Measurements from ENCODE around the gene DUSP10.

DUSP10 gene

DNA sequence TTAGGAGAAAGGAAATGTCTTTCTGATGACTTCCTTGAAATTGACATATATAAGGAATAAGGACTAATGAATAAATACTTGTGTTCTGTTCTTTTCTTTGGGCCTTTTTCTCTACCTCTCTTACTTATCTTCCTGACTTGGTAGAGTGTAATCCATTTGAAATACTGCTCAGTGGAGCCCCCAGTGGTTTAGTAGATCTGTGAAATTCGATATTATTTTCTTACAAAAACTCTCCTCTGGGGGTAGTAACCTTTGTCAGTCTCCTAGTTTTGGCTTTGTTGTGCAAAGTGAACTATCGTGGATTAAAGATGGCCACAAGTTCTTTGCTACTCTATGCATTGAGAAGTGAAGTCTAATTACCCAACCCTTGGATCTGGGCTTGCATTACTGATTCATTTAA, 48.8 kb downstream of the DUSP10 start:
- no peak for DNase-seq (ENCODE audit: low spot score)

DNA sequence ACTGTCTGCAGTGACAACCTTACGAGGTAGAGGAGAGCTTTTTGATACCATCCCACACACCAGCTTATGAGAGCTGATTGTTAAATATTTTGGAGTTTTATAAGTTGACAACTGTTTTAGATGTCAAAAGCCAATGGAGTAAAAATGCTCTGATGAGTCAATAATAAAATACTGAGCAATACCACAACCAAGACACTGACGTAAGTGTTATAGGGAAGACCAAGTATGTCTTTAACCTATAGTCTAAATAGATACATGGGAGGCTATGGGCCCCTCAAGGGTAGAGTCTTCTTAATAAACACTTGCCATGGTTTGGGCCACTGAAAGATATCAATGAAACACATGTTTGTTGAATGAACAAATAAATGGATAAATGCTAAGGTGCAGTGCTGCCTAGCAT, 49.2 kb downstream of the DUSP10 start:
- DNase-seq (ENCODE audit: low spot score), result no peak

DNA sequence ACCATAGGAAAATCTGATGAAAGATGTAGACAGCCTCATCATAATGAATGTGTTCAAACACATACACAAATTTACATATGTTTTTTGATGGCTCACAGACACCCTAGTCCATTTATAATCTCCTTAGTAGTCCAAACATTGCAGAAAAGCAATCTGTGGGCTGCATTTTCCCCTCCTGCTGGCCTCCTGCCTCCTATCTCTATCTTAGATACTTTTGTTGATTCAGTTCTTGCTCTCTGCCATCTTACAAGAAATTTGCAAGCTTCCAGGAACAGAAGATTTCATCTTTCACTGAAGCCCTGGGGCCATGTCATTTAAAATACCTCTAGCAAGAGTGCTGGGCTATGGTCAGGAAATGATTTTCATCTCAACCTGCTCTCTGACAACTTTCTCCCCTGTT, 50.6 kb downstream of the DUSP10 start:
- DNase-seq (ENCODE audit: low spot score), result no peak

DNA sequence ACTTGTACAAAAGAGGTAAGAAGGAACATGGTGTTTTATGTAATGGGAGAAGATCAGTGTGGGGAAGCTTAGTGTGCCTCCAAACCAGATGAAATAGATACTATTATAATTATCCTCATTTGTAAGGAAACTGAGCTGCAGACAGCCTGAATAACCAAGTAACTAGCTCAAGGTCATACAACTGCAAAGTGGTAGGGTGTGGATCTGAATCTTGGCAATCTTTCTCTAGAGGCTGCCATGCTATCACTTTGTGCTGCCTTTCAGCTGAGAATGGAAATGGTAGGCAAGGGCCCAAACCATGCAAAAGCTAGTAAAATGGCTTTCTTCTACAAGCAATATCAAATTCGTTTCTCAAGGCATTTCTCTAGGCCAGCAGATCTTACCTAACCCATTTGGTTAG, 51.0 kb downstream of the DUSP10 start:
- no peak for DNase-seq (ENCODE audit: low spot score)

DNA sequence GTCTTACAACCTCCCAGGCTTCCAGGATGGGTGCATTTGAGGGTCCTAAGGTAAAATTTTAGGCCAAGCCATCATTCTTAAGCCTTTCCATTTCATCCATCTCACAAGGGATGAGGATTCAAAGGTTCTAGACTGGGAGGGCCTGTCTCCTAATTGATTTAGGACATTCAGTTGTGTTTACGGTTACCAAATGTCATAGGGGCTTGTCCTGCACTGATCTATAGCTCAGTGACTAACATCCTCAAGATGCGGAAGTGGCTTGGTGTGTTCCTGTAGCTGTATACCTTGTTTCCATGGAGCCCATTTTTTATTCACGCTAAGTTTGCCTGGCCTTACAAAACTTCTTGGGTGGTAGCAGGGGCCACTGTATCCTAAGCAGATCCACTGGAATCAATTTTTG, 52.8 kb downstream of the DUSP10 start:
- DNase-seq (ENCODE audit: low spot score), result no peak

DNA sequence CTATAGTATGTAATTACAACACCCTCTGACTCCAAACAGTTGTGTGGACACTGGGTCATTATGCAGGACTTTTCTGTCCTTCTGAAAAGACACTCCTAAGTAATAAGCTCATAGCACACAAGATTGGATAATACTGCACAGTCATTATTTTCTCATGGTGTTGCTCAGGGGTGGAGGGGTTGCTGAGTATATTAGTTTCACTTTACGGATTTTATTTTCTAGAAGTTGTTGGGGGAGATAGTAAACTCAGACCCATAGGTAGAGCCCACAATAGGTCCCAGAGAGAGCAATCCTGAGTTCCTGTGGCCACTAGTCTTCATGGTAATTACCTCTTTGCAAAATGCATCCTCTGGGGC, 53.4 kb downstream of the DUSP10 start:
- DNase-seq (ENCODE audit: low spot score), result no peak

DNA sequence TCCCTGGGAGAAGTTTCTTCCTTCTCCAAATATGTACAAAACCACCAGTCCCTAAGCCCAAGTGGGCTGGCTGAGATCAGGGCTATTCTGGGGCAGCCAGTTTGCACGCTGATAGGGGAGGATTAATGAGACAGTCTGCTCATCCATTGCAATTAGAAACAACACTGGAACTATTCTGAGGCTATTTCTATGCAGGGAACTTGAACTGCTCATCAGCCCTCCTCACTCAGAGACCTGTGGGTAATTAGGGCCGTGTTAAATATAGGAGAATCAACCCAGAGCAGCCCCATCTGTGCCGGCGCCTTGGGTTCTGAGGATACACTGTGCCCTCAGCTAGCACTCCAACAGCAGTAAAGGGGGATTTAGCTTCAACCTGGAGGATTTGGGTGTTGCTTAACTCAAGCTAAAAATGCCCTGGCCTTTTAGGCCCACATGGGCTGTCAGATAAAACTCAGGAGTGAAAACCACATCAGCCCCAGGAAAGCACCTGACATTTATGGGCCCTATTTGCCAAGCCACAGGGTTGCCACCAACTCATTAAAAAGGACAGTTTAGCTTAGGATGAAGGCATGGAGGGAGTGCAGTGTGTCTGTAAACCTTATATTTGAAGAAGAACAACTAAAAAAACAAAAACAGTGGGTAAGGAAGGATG, 53.9 kb downstream of the DUSP10 start:
- DNase-seq (ENCODE audit: low spot score), result no peak

DNA sequence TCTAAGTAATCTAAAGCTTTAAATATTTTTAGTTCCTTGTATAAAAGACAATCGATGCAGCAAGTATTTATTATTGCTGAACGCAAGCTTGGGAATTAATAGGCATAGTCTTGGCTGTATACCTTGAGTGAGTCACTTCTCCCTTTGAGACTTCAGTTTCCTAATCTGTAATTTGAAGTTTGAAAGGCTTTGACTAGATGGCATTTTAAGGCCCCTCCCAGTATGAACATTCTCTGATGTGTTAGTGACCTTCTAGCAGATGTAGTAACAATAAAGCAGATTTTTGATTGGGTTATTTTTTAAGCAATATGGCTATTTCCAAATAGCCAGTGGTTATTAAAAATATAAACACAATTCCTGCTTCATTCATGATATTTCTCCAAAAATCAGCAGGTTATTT, 58.2 kb downstream of the DUSP10 start:
- DNase-seq (ENCODE audit: low spot score), result no peak

DNA sequence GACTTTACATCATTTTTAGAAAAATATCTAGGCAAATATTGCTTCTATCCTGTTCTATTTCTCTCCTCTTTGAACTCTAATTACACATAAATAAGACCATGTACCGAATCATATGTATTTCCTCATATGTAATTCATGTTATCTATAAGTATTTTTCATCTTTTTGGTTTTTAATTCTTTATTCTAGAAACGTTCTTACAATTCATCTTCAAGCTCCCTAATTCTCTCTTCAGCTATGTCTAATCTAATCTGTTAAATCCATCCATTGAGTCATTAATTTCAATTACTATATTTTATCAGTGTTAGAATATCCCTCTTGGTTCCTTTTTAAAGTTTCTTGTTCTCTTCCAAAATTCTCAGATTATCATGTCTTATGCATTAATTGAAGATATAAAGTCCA, 61.8 kb downstream of the DUSP10 start:
- no peak for DNase-seq (ENCODE audit: low spot score)

DNA sequence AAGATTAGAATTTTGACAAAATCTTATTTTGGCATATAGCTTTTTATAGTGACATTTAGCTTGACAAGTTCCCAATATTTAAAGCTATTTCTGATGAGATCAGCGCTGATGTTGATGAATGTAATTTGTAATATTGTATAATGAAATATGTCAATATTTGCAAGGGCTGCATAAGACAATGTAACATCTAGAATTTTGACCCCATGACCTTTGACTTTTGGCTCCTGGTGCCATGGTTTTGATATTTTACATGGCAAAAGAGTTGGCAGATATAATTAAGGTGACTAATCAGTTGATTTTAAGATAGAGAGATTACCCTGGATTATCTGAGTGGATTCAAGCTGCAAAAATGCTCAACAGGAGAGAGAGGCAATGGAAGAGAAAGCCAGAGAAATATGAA, 63.9 kb downstream of the DUSP10 start:
- DNase-seq (ENCODE audit: low spot score), result no peak

DNA sequence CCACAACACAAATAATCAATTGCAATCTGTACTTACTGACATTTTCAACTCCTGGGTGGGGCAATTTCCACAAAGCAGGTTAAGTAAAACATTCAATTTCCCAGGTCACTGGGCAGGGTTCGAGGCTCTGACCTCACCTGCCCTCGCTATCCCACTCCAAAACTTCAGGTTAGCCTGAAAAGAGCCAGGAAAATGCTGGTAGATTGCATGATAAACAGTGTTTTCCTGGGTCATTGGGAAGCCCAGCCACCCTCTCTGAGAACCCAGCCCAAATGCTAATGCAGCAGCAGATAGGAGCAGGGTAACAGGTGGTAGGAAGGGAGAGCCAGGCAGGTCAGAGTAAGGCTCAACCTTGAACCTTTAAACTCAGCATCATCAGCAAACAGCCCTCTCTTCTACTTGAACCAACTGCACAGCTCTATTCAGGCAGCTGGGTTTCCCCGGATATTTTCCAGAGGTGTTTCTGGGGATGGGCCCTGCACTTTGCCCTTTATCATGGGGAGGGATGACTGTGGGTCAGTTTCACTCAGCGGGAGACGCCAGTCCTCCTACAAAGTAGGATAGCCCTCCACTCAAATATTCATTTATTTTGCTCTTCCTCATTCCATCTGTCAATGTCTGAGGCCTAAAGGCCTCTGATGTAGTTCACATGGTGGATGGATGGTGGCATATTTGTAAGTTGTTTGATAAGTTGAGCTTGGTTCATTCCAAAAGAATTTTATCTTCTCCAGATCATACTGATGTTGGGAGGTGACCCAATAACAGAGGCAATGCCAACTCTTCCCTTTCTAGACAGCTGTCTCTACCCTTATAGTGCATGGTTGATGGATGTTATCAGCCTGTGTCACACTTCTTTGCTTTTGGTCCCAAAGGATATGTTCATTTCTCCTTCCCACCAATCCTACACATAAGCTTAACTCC, 65.7 kb downstream of the DUSP10 start:
- DNase-seq (ENCODE audit: low spot score), result no peak

DNA sequence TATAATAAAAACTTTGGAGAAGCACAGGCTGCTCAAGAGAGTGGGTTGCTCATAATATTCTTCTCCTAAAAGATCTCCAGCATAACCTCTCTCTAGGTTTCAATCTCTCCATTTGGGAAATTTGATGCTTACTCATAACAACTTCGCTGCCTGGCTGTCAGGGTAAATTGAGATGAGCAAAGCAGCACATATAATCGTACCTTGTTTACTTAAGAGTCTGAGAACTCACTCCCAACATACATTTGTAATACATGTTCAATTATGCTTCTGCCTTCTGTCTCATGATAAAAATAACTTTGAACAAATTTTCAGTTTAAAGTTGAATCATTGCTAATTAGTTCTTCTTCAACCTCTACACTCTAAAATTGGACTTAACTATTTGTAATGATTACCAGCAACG, 68.9 kb downstream of the DUSP10 start:
- no peak for DNase-seq (ENCODE audit: low spot score)

DNA sequence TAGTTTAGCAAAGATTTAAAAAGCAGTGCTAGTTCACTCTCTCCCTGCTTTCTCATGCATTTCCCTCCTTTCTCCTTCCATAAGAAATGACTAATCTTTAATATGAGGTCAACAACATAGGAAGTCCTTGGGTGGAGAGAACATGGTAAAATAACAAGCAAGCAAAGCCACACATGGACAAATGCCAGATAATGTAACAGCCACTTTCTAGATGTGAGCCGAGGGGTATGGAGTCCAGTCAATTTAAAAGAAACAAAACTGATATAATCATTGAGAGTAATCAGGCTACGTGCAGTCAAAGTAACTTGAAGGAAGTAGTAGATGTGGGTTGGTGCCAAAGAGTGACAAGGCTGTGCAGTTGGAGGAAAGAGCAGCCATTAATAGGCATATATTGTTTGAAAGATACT, 69.6 kb downstream of the DUSP10 start:
- no peak for DNase-seq (ENCODE audit: low spot score)

DNA sequence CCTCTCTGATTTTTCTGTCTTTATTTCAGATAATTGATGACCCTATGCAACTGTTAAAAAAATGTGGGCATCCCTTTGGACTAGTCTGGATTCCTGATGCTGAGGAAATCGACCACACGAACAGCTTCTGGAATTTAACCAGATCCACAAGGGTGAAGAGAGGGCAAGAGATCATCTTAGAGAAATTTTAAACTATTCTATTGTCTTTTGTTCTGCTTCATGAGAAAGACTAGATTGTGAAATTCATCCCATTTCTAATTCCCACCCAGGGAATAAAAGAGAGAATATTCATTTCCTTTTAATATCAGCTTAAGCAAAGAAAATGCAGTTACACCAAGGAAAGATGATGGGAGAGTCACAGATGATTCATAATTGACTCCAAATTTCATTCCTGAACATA, 71.8 kb downstream of the DUSP10 start:
- DNase-seq (ENCODE audit: low spot score), result no peak

DNA sequence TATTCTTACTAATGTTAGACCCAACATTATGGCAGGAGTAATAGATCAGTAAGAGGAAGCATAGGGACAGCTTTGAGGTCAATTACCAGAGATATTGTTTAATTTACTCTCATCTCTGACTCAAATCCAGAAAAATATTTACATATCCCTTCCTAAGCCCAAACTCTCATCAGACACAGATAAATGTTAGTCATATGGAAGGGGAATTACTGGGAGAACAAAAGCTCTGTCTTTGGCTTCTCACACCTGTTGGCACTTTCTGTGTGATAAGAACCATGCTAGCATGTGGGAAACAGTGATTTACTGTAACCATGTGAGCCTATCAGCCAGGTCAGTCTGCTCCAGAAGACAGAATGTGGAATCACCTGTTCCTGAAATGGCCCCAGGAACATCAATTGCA, 72.4 kb downstream of the DUSP10 start:
- DNase-seq (ENCODE audit: low spot score), result no peak

DNA sequence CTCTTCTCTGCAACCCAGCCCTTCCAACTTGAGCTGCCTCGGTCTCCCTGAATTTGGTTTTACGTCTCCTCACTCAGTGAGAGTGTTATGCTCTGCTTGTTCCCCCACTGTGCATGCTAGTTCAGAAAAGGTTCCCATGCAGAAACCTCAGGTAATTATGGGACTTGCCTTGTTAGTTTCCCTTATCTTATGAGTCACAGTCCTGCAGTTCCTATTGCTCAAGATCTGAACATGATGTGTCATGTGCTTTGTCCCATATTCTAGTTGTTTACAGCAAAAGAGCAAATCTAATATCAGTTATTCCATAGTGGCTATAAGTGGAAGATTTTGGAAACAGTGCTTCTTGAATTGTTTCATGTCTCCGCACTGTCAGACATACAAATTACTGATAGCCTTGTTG, 74.4 kb downstream of the DUSP10 start:
- DNase-seq (ENCODE audit: low spot score), result no peak

DNA sequence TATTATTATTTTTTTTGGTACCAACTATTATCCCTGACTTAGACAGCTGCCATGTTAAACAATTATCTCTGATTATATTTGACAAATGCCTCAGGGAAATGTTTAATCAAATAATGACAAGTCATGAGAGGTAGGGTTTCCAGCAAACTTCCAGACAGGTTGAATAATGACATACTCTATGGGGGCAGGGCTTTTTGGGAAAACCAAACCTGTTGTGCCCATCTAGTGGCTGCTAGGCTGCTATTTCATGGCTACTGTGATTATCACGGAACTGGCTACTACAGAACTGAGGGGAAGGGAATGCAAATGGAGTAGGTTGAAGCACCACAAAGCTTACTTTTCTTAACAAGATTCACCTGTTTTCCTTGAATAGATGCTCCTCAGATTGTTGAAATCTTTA, 77.6 kb downstream of the DUSP10 start:
- DNase-seq (ENCODE audit: low spot score), result no peak

DNA sequence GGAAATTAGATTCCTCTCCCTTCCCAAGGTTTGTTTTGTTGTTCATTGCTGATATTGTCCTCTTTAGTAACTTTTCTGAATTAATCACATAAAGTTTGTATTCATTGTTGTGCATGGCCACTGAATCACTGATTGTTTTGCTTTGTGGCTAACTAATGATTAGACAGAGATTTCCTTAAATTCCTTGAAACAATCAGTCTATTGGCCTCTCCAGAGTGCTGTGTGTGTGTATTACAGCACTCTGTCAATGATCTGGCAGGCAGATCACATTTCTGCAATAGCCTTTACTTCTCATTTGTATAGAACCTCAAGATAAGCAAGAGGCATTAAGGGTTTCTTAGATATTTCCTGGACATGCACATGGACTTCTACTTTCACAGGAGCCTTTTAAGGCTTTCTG, 78.6 kb downstream of the DUSP10 start:
- no peak for DNase-seq (ENCODE audit: low spot score)

DNA sequence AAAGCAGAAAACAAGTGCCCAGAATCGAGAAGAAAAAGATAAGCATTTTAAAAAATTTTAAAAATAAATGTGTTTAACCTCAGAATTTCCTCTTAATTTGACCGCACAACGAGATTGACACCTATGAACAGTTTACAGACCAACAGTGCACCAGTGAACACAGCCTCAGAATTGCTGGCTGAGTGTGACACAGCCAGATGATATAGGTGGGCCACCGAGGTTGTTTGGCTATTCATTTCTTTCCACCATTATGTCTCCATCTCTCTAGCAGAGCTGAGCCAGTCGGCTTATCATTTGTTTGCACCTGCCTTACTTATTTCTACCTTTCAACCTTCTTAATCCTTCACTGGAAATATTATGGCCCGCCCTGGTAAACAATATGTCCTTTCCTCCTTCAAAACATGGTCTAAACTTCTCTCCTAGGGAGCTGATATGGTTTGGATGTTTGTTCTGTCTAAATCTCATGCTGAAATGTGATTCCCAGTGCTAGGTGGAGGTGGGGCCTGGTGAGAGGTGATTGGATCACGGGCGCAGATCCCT, 86.1 kb downstream of the DUSP10 start:
- DNase-seq (ENCODE audit: low spot score), result no peak
